Erythroblast (primary cell): ENCODE results near the gene IFI27L2.

Experiments used
- DNase-seq, 2 experiments: peaks; one replicate each; lab custom pipeline; 2025; lab: John Stamatoyannopoulos, UW
- GATA1 ChIP-seq: IDR thresholded peaks from 2 replicates; pipeline ENCODE4 v1.6.1; 2011; ENCODE audit warnings: low read depth, mild to moderate bottlenecking, control low read depth, low read length, moderate library complexity
- POLR2A ChIP-seq: IDR thresholded peaks from 2 replicates; pipeline ENCODE4 v1.6.1; 2011; ENCODE audit warnings: mild to moderate bottlenecking, low read length

The IFI27L2 gene

DNA sequence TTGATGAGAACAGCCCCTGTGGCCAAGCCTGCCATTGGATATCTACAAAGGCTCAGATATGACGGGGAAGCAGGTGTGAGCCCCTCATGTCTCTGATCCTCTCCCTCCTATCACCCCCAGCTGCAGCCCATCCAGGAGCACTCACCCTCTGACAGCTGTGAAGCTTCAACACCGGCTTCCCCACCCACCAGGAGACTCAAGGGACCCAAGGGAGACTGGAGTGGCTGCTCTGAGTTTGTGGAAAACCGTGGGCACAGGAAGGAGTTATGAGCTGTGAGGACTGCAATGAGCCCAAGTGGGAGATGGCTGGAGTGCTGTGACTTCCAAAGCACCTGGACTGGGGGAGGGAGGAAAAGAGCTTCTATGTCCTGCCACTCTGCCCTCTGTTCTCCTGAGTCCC is 7.9 kb downstream of the IFI27L2 start:
- no peak for TF ChIP-seq GATA1
- no peak for TF ChIP-seq POLR2A
- no peak for DNase-seq

- no peak for TF ChIP-seq POLR2A
- TF ChIP-seq GATA1, result no peak
- no peak for DNase-seq
These were observed 8.6 kb downstream of the IFI27L2 start for GRCh38 chr14:94120667-94121340.

DNA sequence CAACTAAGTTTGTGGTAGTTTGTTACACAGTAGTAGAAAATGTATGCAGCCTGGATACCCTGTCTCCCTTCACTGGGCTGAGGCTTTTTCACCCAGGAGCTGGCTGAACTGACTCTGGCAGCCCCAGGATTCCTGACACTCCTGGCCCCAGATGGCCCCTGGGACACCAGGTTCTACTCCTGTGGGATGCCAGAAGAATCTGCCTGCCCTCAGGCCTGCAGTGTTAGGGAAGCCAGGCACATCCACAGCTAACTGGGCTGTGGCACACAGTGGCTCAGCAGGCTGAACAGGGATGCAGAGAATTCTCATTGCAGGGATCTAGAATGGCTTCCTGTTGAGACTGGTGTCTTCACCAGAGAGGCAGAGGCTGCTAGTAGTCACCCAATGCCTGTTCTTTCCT is 10.3 kb downstream of the IFI27L2 start:
- no peak for DNase-seq
- TF ChIP-seq POLR2A (no peak), GATA1 (no peak)

DNA sequence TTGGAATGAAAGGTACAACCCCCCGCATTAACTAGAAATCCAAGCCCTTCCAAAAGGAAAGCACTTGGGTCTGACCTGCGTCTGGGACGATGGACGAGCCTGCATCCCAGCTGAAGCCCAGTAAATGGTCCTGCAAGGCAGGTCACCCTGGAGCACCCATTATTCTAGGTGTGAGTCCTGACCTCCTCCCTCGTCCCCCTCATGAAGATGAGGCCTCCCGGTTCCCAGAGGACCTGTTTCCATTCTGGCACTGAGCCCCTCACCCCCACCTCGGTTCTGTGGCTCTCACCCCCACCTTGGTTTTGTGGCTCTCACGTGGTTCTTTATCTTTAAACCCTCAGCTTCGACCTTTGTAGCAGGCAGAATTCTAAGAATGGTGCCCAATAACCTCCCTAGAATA is 11.5 kb downstream of the IFI27L2 start:
- TF ChIP-seq GATA1, result no peak
- TF ChIP-seq POLR2A, result no peak
- DNase-seq, result no peak

GRCh38 chr14:94116701-94117100 is 12.7 kb downstream of the IFI27L2 start:
- TF ChIP-seq GATA1 (no peak), POLR2A (no peak)
- DNase-seq, result no peak

GRCh38 chr14:94115631-94116030 is 13.8 kb downstream of the IFI27L2 start:
- DNase-seq, result no peak
- TF ChIP-seq GATA1 (no peak), POLR2A (no peak)

GRCh38 chr14:94115058-94115591 is 14.3 kb downstream of the IFI27L2 start:
- DNase-seq, result peak; percentile 33 to 68
- TF ChIP-seq POLR2A (no peak), GATA1 (no peak)

- no peak for DNase-seq
- TF ChIP-seq GATA1 (no peak), POLR2A (no peak)
These were observed 14.8 kb downstream of the IFI27L2 start for GRCh38 chr14:94114589-94115057.

DNA sequence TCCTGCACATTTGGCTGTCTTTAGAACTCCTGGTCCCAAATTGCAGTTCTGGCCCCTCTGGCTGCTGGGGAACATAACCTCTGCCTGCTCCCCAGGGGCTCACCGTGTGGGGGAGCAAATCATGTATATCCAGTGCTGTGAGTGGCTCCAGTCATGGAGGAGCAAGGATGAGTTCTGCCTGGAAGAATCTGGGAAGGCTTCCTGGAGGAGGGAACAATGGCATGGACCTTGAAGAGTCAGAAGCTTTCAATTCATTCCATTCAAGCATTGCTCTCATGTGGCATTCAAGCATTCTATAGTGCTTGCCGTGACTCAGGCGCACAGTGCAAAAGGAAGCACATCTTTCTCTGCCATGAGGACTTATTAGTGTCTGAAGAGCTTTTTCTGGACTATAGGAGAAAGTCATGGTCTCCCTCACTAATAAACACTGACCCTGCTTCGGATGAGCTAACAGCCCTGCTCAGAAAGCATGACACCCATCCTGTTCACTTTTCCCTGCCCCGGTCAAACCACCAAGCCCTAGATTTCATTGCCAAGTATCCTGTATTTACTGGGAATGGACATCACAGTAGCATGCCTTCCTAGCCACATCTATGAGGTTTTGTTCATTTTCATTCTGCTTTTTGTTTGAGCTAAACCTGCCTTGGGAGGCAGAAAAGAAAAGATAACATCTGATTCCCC is 15.4 kb downstream of the IFI27L2 start:
- TF ChIP-seq GATA1 (no peak), POLR2A (no peak)
- DNase-seq, result no peak

- DNase-seq, result no peak
- TF ChIP-seq POLR2A, result no peak
- TF ChIP-seq GATA1, result no peak
These were observed 15.9 kb downstream of the IFI27L2 start for GRCh38 chr14:94113490-94113889.

- TF ChIP-seq GATA1, result no peak
These were observed 16.3 kb downstream of the IFI27L2 start for GRCh38 chr14:94113073-94113472.

GRCh38 chr14:94112513-94113063 is 16.8 kb downstream of the IFI27L2 start:
- TF ChIP-seq POLR2A (no peak), GATA1 (no peak)
- no peak for DNase-seq

More at GRCh38 chr14:94113073-94113472, 16.3 kb downstream of the IFI27L2 start:
- no peak for DNase-seq

GRCh38 chr14:94111276-94112095 is 17.9 kb downstream of the IFI27L2 start:
- TF ChIP-seq POLR2A, result no peak
- TF ChIP-seq GATA1, result no peak
- no peak for DNase-seq
